Dermis microvascular lymphatic vessel endothelial cell (primary cell): ENCODE measurements around the gene DAB1. TPM values are rescaled to one million over a fixed set of nuclear protein-coding genes. Genes with fewer than 3 reads are reported as not detected.

Experiments
- DNase-seq, 2 donors: peaks; one replicate each; pipeline versions ENCODE4 v3.0.0 to v3.0.0-alpha.2; 2010; ENCODE audit warnings: low read depth in 2 of 2
- total RNA-seq: library from RNA; depleted of rRNA; stranded (reverse); fragments of >200 nt; gene quantifications from 2 replicates; pipeline ENCODE4 v1.2.1, GENCODE V29; 2014

Gene DAB1
- total RNA-seq, 1 donor from 2014 or later, result not detected

DNA sequence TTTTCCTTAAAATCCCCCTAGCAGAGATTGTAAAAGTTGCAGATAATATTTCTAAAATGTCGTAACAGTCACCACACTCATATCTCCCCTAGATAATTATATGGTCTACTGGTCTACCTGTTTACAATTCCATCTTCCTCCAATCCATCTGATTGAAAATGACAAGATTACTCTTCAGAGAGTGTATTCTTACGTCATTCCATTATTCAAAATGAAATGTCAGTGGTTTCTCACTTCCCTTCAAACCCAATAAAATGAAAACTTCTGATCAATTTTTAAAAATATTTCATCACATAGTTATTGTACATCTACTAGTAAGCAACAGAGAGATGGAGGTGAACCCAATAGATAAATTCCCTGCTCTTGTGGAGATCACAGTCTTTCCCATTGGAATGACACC lies 255.9 kb downstream of the DAB1 start:
- no peak for DNase-seq

DNA sequence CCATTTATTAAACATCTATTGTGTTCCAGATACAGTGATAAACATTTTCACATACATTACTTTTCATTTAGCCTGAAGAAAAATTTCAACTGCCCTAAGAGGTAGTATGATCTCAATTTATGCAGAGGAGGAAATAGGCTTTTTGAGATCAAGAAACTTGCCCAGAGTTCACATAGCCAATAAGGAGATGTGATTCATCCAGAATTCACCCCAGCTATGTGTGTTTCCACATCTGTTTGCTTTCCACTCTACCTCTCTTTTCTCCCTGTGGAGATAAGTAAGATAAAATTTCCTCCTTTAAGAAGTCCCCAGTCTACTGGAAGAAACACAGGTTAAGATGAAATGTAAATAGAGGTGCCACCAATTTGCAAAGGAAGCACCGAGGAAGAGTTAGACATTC lies 258.3 kb downstream of the DAB1 start:
- no peak for DNase-seq

DNA sequence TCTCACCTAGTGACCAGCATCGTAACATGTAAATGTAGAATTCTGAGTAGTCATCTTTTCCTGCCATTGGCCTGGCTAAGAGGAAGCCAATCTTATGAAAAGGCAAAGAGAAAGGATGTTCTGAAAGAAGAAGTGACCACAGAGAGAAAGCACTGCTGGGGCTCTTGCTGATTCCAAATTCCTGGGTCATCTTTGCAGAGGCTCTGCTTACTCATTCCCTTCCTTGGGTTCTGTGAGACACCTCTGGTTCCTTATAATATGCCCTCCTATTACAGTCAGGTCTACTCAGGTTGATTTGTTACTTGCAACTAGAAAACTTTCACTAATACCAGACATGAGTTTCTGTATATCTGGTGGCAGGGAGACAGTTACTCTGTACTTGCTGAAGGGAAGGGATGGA lies 259.3 kb downstream of the DAB1 start:
- no peak for DNase-seq

DNA sequence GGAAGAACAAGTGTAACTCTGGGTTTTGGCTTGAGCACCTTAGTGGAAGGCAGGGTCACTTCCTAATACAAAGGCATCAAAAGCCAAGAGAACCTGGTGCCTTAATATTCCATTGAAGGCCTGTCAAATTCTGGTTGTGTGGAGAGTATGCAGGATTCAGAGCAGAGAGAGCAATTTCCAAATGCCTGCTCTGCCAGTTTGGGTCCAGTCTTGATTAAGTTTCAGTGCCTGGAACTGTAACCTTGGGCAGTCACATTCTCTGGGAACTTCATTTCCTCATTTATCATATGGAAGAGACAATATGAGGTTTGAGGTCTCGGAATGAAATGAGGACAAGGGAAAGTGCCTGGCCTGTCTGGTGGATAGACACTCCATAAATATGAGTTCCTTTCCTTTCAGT lies 260.1 kb downstream of the DAB1 start:
- no peak for DNase-seq

DNA sequence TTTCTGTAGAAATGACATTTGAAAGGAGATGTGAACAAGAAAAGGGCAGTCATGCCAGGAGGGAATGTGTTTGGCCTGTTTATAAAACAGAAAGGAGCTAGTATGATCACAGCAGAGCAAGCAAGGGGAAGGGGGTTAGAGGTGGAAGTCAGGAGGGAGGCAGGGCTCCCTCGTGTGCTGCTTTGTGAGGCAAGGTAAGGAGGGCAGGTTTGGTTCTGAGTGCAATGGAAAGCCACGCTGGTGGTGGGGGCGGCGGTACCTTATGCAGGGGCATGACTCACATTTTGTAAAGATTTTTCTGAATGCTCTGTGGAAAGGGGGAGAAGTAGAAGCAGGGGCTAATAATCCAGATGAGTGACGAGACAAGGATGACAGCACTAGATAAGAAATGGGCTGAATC lies 260.5 kb downstream of the DAB1 start:
- DNase-seq, result no peak

DNA sequence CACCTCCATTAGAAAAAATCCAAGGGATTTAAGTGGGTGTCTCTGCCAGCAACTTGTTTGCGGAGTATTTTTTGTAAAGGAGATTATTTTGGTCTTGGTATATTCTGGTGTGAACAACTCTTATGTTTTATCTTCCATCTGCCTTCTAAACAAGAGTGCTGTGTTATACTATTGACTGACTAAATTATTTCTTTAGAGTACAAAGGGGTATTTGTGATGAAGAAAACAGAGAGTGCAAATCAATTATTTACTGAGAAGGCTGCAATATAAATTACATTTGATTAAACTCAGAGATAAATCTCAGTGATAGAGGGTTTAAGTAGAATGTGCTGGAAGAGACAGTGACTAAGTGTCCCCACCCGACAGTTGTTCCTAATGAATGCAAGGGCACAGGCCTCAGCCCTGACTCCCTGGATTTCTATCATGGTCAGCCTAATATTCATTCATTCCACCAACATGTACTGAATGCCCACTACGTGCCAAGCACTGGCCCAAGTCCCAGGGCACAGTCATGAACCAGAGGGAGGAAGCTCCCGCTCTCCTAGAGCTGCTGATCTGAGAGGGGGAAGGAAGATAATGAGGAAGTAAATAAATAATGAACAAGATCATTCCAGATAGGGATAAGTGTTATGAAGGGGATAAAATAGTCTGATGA lies 261.1 kb downstream of the DAB1 start:
- no peak for DNase-seq

DNA sequence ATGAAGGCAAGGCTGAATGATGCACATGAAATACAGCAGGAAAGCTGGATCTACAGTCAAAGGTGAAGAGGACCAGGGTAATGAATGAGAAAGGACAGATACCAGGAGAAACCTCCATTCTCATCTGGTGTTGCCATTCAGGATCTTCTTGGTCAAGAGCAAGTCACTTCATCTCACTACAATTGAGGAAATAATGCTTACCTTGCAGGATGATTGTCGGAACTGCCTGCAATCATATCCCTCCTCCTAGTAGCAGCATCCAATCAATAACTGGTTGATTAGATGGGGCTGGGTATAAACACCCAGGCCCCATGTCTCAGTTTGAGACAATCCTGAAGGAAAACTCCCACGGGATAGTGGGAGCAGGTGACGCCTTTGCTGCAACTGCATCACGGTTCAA lies 263.3 kb downstream of the DAB1 start:
- DNase-seq, result no peak

DNA sequence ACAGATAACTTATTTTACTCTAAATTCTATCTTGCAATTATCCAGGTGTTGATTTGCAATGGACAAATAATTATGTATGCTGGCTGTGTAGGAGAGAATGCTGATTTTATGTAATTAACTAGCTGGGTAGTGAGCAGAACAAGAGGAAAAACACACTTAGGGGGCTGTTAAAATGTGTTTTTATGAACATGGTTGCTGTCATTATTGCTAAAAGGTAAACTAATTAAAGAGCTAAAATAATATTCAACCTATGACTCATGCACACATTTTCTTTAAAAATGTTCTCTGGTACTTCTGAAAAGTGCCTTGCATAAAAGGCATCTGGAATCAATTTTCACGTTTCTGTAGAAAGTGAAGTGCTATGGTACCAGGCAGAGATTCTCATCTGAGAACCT lies 265.3 kb downstream of the DAB1 start:
- DNase-seq, result no peak

DNA sequence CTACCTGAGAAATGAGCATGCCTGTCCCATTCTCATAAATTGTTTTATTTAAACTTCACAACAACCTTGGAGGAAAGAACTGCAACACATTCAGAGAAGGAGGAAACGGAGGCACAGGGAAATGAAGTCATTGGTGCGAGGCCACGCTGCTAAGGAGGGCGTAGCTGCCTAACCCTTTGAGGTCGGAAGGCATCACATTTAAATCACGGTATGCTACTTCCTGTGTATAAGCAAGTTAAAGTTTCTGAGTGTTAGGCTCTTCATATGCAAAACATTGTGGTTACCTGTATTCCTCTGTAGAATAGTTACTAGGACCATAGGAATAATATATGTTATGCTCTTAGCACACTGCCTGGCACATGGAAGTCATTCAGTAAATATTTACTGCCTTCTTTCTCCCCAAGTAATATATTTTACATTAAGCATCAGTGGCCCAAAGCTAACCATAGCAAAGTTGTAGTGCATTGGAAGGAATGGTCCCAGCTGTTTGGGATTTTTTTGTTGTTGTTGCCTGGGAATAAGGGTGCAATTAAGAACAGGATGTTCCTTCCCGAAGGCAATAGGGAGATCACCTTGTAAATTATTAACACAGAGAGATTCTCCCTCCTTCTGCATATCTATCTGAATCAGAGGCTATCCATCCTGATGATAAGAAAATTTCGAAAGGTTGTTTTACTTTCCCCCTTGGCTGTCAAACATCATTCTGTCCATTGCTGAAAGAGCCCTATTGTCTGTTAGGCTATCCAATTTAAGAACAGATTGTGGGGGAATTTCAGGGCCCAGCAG lies 265.8 kb downstream of the DAB1 start:
- no peak for DNase-seq

DNA sequence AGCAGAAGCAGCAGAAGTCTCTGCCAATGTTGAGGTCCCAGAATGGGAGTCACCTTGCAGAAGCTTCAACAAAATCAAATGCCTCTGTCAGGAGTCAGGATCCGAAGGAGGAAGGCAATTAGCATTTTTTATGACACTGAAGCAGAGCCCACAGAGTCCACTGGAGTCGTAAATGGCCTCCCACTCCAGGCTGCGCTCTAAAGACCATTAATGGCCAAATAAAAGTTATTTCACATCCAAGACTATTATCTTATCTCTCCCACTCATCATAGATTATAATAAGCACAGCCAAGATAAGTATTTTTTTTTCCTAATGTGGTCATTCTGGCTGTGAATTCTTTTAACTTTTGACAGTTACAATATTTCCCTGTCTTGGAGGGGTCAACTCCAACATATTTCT lies 267.0 kb downstream of the DAB1 start:
- no peak for DNase-seq

DNA sequence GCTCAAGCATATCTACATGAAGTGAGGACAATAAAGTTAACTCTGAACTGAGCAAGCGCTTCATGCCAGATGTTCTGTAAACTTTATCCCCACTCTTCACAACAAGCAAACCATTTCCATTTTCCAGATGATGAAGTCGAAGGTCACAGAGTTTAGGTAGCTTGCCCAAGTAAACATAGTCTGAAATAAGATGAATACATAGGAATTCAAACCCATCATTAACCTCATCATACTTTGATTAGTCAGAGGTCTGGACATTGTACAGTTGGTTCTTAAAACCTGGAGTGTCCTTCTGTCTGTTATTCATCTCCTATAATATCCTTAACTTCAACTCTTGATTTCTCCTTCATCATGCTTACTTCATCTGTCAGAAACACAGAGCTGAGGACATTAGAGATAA lies 277.8 kb downstream of the DAB1 start:
- DNase-seq, result no peak

DNA sequence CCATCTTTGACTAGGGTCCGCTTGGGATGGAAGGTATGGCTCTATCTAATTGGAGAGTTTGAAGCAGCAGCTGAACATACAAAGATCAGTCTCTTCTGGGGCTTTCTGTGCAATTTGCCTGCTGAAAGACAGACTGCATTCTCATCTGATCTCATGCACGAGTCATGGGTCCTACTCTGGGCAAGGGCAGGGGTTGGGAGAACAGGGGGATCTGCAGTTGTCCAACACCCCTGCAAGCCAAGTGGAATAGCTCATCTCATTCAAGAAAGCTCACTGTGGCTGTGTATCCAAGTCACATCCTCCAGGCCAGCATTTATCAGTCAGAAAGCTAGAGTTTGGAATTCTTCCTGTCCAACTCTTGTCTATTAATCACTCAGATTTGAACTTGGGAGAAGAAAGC lies 280.9 kb downstream of the DAB1 start:
- no peak for DNase-seq

DNA sequence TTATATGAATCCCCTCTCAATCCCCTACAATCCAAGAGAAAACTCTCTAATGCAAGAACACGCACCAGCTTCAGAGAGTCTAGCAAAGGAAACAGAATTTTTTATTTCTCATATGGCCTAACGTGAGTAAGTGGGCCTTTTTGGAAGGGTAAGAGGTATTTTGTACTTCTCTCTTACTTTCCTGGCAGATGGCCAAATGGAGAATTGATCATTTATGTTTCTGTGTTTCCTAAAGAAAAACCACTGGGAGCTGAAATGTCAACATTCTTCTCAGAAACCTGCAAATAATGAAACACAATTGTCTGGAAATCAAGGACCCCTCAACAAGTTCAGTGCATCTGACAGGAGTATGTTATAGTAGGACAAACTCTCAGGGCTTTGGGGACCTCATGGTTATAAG lies 281.7 kb downstream of the DAB1 start:
- DNase-seq, result no peak

DNA sequence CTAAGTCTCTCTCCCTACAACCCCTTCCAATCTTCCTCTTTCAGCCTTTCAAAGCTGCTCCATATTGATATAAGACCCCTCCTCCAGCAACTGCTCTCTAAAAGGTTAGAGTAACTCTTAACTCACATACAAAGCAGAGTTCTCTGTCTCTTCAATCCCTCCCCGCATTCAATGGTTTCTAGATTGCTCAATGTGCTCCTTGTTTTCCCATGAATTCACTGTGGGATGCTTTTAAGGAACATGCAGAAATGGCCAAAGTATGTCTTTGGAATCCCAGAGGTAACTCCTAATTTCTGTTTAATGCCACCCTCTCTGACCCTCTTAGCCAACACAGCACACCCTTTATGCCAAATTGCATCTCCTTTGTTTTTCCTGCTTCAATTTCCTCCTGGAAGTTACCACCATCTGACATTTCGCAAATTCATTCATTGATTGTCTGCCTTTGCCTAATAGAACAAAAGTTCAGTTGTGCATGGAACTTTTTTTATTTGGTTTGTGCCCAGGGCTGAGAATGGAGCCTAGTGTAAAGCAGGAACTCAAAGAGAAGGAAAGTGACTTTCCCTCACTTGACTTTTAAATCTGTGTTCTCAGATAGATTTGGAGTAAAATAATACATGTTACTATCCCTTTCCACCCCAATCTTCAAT lies 285.3 kb downstream of the DAB1 start:
- no peak for DNase-seq

DNA sequence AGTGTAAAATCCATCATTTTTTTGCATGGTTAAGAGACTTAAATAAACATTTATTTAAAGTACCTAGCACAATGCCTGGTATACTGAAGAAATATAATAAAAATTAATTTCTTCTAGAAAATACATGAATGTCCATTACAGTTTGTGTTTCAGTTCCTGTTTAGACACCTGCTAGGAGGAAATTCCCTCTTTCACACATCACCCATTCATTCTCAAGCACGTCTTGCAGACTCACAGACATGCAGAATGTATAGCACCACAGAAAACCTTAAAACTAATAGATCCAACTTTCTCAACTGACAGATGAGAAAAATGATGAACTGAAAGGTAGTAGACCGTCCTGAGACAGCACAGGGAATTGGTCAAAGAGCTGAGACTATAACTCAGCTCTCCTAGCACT lies 285.9 kb downstream of the DAB1 start:
- no peak for DNase-seq

DNA sequence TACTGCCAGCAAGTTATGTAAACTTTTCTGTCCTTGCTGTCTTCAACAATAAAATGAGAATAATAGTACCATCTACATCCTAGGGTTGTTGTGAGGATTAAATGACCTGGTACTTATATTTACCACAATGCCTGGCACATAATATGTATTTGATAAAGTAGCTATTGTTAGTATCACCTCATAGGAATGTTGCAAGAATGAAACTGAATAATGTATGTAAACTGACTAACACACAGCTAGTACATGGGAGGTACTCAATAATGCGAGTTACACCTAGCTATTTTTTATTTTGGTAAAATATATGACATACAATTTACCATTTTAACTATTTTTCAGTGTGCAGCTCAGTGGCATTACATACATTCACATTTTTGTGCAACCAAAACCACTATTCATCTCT lies 289.1 kb downstream of the DAB1 start:
- DNase-seq, result no peak

DNA sequence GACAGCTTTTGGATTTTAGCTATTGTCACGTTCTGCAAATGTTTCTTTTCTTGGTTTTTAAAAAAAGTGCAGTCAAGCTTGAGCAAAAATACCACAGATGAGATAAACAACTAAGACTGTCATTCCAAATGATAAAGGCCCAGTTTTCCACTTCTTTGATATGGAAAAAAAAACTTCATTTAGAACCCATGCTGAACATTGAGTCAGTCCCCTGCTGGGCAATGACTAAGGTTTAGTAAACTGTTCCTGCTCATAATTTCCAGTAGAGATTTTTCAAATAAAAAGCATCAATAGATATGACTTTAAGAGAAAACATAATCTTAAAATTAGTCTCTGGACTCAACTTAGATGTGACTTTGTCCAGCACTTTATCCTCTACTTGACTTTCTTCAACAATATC lies 290.2 kb downstream of the DAB1 start:
- no peak for DNase-seq

DNA sequence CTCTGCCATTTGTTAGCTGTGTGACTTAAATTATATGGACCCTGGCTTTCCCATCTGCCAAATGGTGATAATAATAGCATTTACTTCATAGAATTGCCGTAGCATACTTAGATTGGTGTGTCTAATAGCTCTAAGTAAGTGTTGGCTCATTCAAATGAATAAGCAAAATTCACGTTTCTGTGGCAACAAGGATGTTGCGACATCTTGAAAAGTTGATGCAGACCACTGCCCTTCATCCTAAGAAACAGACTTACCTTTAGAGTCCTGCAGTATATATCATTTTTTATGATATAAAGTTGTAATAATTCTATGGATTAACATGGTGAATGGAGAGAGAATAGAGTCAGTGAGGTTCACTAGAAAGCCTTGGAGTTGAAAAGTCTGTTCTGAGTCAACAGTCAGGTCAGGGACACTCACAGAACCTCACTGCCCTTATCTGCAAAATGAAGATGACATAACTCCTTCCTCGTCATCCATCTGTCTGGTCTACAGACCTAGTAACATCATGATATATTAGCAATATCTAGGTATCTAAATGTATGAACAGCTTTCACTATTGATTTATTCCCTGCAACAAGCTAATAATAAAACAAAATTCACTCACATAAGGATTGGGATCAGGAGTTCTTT lies 290.8 kb downstream of the DAB1 start:
- no peak for DNase-seq

DNA sequence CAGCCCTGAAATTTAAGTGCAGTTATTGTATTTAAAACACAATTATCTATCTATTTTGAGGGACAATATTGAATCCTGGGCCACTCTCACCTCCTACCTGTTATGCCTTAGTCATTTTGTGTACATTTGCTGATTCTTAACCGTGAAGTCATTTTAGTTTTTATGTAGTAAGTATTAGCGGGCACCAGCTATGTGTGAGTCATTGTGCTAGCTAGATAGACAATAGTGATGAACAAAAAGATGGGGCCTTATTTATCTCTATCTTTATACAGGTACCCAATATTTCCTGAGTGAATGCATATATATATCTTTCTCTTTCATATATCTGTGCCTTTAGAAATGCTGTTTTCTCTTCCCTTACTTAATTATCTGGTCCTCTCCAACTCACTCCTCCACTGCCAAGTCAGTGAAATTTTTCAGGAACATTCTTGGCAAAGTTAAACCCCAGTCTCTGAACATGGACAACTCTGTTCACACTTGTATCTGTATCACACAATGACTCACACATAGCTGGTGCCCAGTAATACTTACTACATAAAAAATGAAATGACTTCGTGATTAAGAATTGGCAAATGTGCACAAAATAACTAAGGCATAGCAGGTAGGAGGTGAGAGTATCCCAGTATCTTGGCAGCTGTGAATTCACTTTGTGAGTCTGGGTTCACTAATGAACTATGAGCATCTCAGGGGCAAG lies 292.0 kb downstream of the DAB1 start:
- DNase-seq, result no peak

DNA sequence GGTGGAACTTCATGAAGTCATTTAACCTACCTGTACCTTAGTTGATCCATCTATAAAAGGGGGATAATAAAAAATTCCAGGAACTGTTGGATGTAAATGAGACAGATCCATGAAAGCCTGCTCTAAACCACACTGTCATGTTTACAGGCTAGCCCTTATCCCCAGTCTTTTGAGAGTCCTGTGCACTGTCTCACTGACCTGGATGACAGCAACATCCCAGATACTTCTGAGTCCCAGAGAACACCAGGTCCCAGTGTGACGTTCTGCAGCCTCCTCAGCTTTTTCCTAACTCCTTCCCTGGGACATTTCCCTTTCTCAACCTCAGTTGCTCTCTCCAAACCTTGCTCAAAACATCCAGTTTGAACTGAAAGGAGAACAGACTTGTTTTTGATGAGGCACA lies 292.6 kb downstream of the DAB1 start:
- no peak for DNase-seq

DNA sequence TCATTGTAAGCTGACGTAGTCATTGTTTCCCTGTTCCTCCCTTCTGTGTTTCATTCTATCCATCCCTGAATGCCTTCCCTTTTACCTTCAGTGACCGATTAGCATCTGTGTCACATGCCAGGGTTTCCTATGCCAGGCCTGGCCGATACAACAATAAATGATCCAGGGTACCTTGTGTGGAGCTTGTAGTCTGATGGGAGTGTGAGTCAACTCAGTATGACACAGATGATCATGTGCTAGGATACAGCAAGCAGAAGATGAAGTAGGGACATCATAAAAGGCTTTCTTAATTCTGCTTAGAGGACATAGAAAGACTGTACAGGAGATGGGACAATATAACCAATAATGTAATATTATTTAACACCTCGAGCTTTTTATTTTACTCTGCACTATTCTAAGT lies 294.0 kb downstream of the DAB1 start:
- DNase-seq, result no peak

DNA sequence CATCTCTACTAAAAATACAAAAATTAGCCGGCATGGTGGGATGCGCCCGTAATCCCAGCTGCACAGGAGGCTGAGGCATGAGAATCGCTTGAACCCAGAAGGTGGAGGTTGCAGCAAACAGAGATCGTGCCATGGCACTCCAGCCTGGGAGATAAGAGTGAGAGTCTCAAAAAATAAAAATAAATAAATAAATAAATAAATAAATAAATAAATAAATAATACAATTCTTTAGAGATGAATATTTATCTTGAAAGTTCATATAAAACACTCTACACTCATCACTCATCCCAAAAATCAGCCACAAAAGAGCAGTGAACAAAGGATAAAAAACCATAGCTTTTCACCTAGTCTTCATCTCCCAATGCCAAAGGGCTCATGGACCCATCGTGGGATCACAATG lies 295.9 kb downstream of the DAB1 start:
- DNase-seq, result no peak
